Left cardiac atrium (tissue), 4 donors: ENCODE data around the gene MDH2. TPM values are rescaled to one million over a fixed set of nuclear protein-coding genes. Genes with fewer than 3 reads are reported as not detected.
"Not testable (repeated sequence)": the region's sequence is repeated elsewhere in the genome, so short reads cannot be mapped to it uniquely, and the experiment has no call there.

Experiments used
- ATAC-seq, 2 donors: fragments of 200-7000 bp; cut with Tn5 transposase; one replicate each; pipeline ENCODE4 v1.9.1; 2020; ENCODE audit warnings: mild to moderate bottlenecking in 2 of 2, moderate library complexity in 2 of 2
- DNase-seq: peaks from one replicate; pipeline ENCODE4 v3.0.0-alpha.2; 2020
- intact Hi-C, 2 donors: fragments of 100-400 bp; cut with DNase I; formaldehyde crosslinking; loops; one replicate each; pipeline versions ENCODE4 v1.14.1 to v1.15.1; 2022 to 2023
- total RNA-seq, 2 donors: library from RNA; stranded (reverse); fragmentation: NEBNext Ultra II Directional; extraction: Animal tissue kit (Norgen Biotek cat#: 25700); gene quantifications; one replicate each; pipeline ENCODE4 v1.2.1, GENCODE V29; 2021
- donor health status: DM: no; HTN: yes; CAD: no.
- donor health status: DM: no; HTN: yes; CAD: no; lungs with severe emphysema.
- donor health status: DM: yes; HTN: yes; CAD: no.
- donor health status: Dilated cardiomyopathy.

MDH2 gene
- total RNA-seq, 2 donors from 2014 or later: 339 to 374 TPM

- DNase-seq (no peak), ATAC-seq (no peak)
Measured at GRCh38 chr7:76040126-76040525, 7.8 kb upstream of the MDH2 start.

GRCh38 chr7:76044375-76044865 lies 3.5 kb upstream of the MDH2 start:
- no peak for DNase-seq
- no peak for ATAC-seq
- intact Hi-C loops: no loop called here

More at GRCh38 chr7:76040126-76040525, 7.8 kb upstream of the MDH2 start:
- intact Hi-C loops: no loop called here

- peak in 1 of 2 donors; percentile 1 for ATAC-seq
- intact Hi-C loops: no loop called here
- DNase-seq: no peak
Measured at GRCh38 chr7:76047305-76047810, 548 bp upstream of the MDH2 start.

GRCh38 chr7:76048668-76048988 lies 722 bp downstream of the MDH2 start:
- DNase-seq: no peak
- intact Hi-C loops: no loop called here
- ATAC-seq: peak; percentile 13 to 37

- ATAC-seq: no peak
- DNase-seq: no peak
Measured at GRCh38 chr7:76049295-76049694, 1.4 kb downstream of the MDH2 start.

GRCh38 chr7:76050545-76050944 lies 2.6 kb downstream of the MDH2 start:
- DNase-seq (no peak), ATAC-seq (no peak)
- intact Hi-C loops: loop anchor here in 1 of 2 donors (10.0 kb wide), 1 partner anchor 84 kb away; no protein-coding TSS in a partner anchor

More at GRCh38 chr7:76049295-76049694, 1.4 kb downstream of the MDH2 start:
- intact Hi-C loops: no loop called here

GRCh38 chr7:76051840-76052239 lies 3.9 kb downstream of the MDH2 start:
- ATAC-seq: no peak
- intact Hi-C loops: loop anchor here in 1 of 2 donors (10.0 kb wide), 1 partner anchor 83 kb away; no protein-coding TSS in a partner anchor
- no peak for DNase-seq

- intact Hi-C loops: loop anchor here in 1 of 2 donors (10.0 kb wide), 1 partner anchor 82 kb away; no protein-coding TSS in a partner anchor
- ATAC-seq, DNase-seq: not testable (repeated sequence)
Measured at GRCh38 chr7:76052681-76053080, 4.8 kb downstream of the MDH2 start.

- intact Hi-C loops: loop anchor here in 1 of 2 donors (10.0 kb wide), 1 partner anchor 81 kb away; no protein-coding TSS in a partner anchor
- ATAC-seq: no peak
- DNase-seq: no peak
Measured at GRCh38 chr7:76053461-76053860, 5.6 kb downstream of the MDH2 start.

GRCh38 chr7:76054123-76055120 lies 6.5 kb downstream of the MDH2 start:
- intact Hi-C loops: loop anchor here in 1 of 2 donors (10.0 kb wide), 1 partner anchor 80 kb away; no protein-coding TSS in a partner anchor
- ATAC-seq (peak; percentile 29 to 84), DNase-seq (no peak)

- DNase-seq (no peak), ATAC-seq (no peak)
- intact Hi-C loops: loop anchor here in 1 of 2 donors (10.0 kb wide), 1 partner anchor 79 kb away; no protein-coding TSS in a partner anchor
Measured at GRCh38 chr7:76056241-76056640, 8.3 kb downstream of the MDH2 start.

- no peak for ATAC-seq
- no peak for DNase-seq
- intact Hi-C loops: loop anchor here in 1 of 2 donors (10.0 kb wide), 1 partner anchor 78 kb away; no protein-coding TSS in a partner anchor
Measured at GRCh38 chr7:76057103-76057812, 9.4 kb downstream of the MDH2 start.

- no peak for DNase-seq
- intact Hi-C loops: loop anchor here in 1 of 2 donors (10.0 kb wide), 1 partner anchor 77 kb away; no protein-coding TSS in a partner anchor
- no peak for ATAC-seq
Measured at GRCh38 chr7:76057813-76058145, 9.9 kb downstream of the MDH2 start.

- not testable (repeated sequence) for DNase-seq, ATAC-seq
- intact Hi-C loops: loop anchor here in 1 of 2 donors (10.0 kb wide), 1 partner anchor 76 kb away; no protein-coding TSS in a partner anchor
Measured at GRCh38 chr7:76058745-76059144, 10.8 kb downstream of the MDH2 start.

GRCh38 chr7:76060842-76061241 lies 12.9 kb downstream of the MDH2 start:
- DNase-seq (peak; percentile 84), ATAC-seq (peak; percentile 84 to 89)
- intact Hi-C loops: no loop called here

- DNase-seq: no peak
- intact Hi-C loops: no loop called here
- no peak for ATAC-seq
Measured at GRCh38 chr7:76062254-76062653, 14.3 kb downstream of the MDH2 start.

GRCh38 chr7:76063114-76063513 lies 15.2 kb downstream of the MDH2 start:
- intact Hi-C loops: no loop called here
- DNase-seq (no peak), ATAC-seq (no peak)

GRCh38 chr7:76063525-76063924 lies 15.6 kb downstream of the MDH2 start:
- ATAC-seq (peak; percentile 34 to 48), DNase-seq (peak; percentile 69)
- intact Hi-C loops: no loop called here
